ENCODE results near the gene TCFL5.
A peak's percentile ranks its signal among the peaks of the same experiment; 100 is the strongest.

- TF ChIP-seq POLR2AphosphoS5 (IDR thresholded peaks at IDR 0.05; ENCODE audit: borderline replicate concordance, low read depth, low read length) = peak; percentile 17; the same call in 1 of the 2 replicates
- TF ChIP-seq EZH2 (IDR thresholded peaks at IDR 0.05) = no peak
- TF ChIP-seq FOXP2 (optimal IDR thresholded peaks at IDR 0.05; ENCODE audit: control extremely low read depth, extremely low read length, insufficient read depth) = no peak
Observed at GRCh38 chr20:62824476-62825332, 36.9 kb downstream of the TCFL5 start.
